HG03432 (cell line): ENCODE data around the gene TSPAN17.
"Not testable (repeated sequence)": the region's sequence is repeated elsewhere in the genome, so short reads cannot be mapped to it uniquely, and the experiment has no call there.

Experiments used
- ATAC-seq: cut with Tn5 transposase; IDR thresholded peaks from one replicate; pipeline ENCODE4 v1.9.1; 2021; ENCODE audit warnings: mild to moderate bottlenecking, moderate library complexity; ENCODE audit not compliant: unreplicated experiment

The TSPAN17 gene

GRCh38 chr5:176647030-176647842, at the start of gene TSPAN17:
Gene TSPAN17 (plus strand): TSS chr5:176647484. CDS start chr5:176647616, 132 bp downstream.
- ATAC-seq, result peak; percentile 91

GRCh38 chr5:176599749-176600430, 47.4 kb upstream of the TSPAN17 start:
- ATAC-seq, result not testable (repeated sequence)

GRCh38 chr5:176601901-176602482, 45.3 kb upstream of the TSPAN17 start:
- no peak for ATAC-seq

GRCh38 chr5:176603091-176603490, 44.2 kb upstream of the TSPAN17 start:
- ATAC-seq, result no peak

- ATAC-seq, result no peak
These were observed 41.3 kb upstream of the TSPAN17 start for GRCh38 chr5:176606032-176606431.

GRCh38 chr5:176606875-176607274, 40.4 kb upstream of the TSPAN17 start:
- ATAC-seq, result no peak

GRCh38 chr5:176608142-176608705, 39.1 kb upstream of the TSPAN17 start:
- ATAC-seq, result no peak

- peak; percentile 34 for ATAC-seq
These were observed 38.2 kb upstream of the TSPAN17 start for GRCh38 chr5:176608937-176609723.

- peak; percentile 78 for ATAC-seq
These were observed 37.4 kb upstream of the TSPAN17 start, which contains the start of gene GPRIN1 for GRCh38 chr5:176609724-176610434. Gene GPRIN1 (minus strand): TSS chr5:176610156. CDS start chr5:176599834, 10,322 bp downstream.

- peak; percentile 19 for ATAC-seq
These were observed 36.9 kb upstream of the TSPAN17 start for GRCh38 chr5:176610435-176610773.

- no peak for ATAC-seq
These were observed 35.8 kb upstream of the TSPAN17 start for GRCh38 chr5:176611435-176611834.

- ATAC-seq, result no peak
These were observed 35.3 kb upstream of the TSPAN17 start for GRCh38 chr5:176612008-176612407.

GRCh38 chr5:176612855-176613254, 34.4 kb upstream of the TSPAN17 start:
- ATAC-seq, result no peak

GRCh38 chr5:176614805-176615478, 32.3 kb upstream of the TSPAN17 start:
- ATAC-seq, result no peak

- ATAC-seq, result no peak
These were observed 30.8 kb upstream of the TSPAN17 start for GRCh38 chr5:176616511-176616910.

- ATAC-seq, result no peak
These were observed 28.5 kb upstream of the TSPAN17 start for GRCh38 chr5:176618783-176619182.

GRCh38 chr5:176619203-176619568, 28.1 kb upstream of the TSPAN17 start:
- ATAC-seq, result peak; percentile 89

- ATAC-seq, result no peak
These were observed 27.5 kb upstream of the TSPAN17 start for GRCh38 chr5:176619569-176620332.
